Measurements from ENCODE around the gene CDRT15.
"Not testable (repeated sequence)": the region's sequence is repeated elsewhere in the genome, so short reads cannot be mapped to it uniquely, and the experiment has no call there.

CDRT15 gene

GRCh38 chr17:14236762-14237161 is at the start of gene CDRT15:
Gene CDRT15, minus strand, starts transcription at chr17:14236862. Its CDS starts 29 bp downstream, at chr17:14236833.
- DNase-seq: not testable (repeated sequence)

- no peak for DNase-seq
Observed at GRCh38 chr17:14282726-14283125, 46.1 kb upstream of the CDRT15 start.

- no peak for DNase-seq
Observed at GRCh38 chr17:14281530-14281929, 44.9 kb upstream of the CDRT15 start.

GRCh38 chr17:14276535-14277250 is 40.0 kb upstream of the CDRT15 start:
- no peak for DNase-seq

- DNase-seq: no peak
Observed at GRCh38 chr17:14270508-14270907, 33.8 kb upstream of the CDRT15 start.

- no peak for DNase-seq
Observed at GRCh38 chr17:14269473-14269872, 32.8 kb upstream of the CDRT15 start.

- DNase-seq: no peak
Observed at GRCh38 chr17:14268264-14268663, 31.6 kb upstream of the CDRT15 start.

- no peak for DNase-seq
Observed at GRCh38 chr17:14261406-14261805, 24.7 kb upstream of the CDRT15 start.

GRCh38 chr17:14245629-14246028 is 9.0 kb upstream of the CDRT15 start:
- DNase-seq: no peak

- no peak for DNase-seq
Observed at GRCh38 chr17:14245002-14245401, 8.3 kb upstream of the CDRT15 start.

- not testable (repeated sequence) for DNase-seq
Observed at GRCh38 chr17:14239271-14239670, 2.6 kb upstream of the CDRT15 start.

GRCh38 chr17:14236032-14236431 is 630 bp downstream of the CDRT15 start:
- not testable (repeated sequence) for DNase-seq

GRCh38 chr17:14235047-14235446 is 1.6 kb downstream of the CDRT15 start:
- DNase-seq: not testable (repeated sequence)

GRCh38 chr17:14231187-14231586 is 5.5 kb downstream of the CDRT15 start:
- not testable (repeated sequence) for DNase-seq

GRCh38 chr17:14228903-14229302 is 7.8 kb downstream of the CDRT15 start:
- DNase-seq: no peak

GRCh38 chr17:14227052-14227451 is 9.6 kb downstream of the CDRT15 start:
- no peak for DNase-seq

GRCh38 chr17:14225254-14225980 is 11.2 kb downstream of the CDRT15 start:
- no peak for DNase-seq

- DNase-seq: no peak
Observed at GRCh38 chr17:14222611-14223010, 14.1 kb downstream of the CDRT15 start.

GRCh38 chr17:14214271-14214670 is 22.4 kb downstream of the CDRT15 start:
- DNase-seq: no peak

GRCh38 chr17:14212401-14212800 is 24.3 kb downstream of the CDRT15 start:
- no peak for DNase-seq

- no peak for DNase-seq
Observed at GRCh38 chr17:14211801-14212200, 24.9 kb downstream of the CDRT15 start.

- no peak for DNase-seq
Observed at GRCh38 chr17:14211246-14211645, 25.4 kb downstream of the CDRT15 start.

- DNase-seq: no peak
Observed at GRCh38 chr17:14209215-14209614, 27.4 kb downstream of the CDRT15 start.

GRCh38 chr17:14207791-14208190 is 28.9 kb downstream of the CDRT15 start:
- DNase-seq: no peak

Measured in SHP77 treated with DMSO at 0.1 percent for 48 hours (cell line).